Measurements from ENCODE around the gene AARS1.
"Not testable (repeated sequence)": the region's sequence is repeated elsewhere in the genome, so short reads cannot be mapped to it uniquely, and the experiment has no call there.

Gene AARS1

DNA sequence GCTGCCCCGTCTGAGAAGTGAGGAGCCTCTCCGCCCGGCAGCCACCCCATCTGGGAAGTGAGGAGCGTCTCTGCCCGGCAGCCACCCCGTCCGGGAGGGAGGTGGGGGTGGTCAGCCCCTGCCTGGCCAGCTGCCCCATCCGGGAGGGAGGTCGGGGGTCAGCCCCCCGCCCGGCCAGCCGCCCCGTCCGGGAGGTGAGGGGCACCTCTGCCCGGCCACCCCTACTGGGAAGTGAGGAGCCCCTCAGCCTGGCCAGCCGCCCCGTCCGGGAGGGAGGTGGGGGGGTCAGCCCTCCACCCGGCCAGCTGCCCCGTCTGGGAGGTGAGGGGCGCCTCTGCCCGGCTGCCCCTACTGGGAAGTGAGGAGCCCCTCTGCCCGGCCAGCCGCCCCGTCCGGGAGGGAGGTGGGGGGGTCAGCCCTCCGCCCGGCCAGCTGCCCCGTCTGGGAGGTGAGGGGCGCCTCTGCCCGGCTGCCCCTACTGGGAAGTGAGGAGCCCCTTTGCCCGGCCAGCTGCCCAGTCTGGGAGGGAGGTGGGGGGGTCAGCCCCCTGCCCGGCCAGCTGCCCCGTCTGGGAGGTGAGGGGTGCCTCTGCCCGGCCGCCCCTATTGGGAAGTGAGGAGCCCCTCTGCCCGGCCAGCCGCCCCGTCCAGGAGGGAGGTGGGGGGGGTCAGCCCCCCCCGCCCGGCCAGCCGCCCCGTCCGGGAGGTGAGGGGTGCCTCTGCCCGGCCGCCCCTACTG, 84.5 kb downstream of the AARS1 start:
- H3K9ac ChIP-seq (ENCODE audit: insufficient read length); H3K9me3 ChIP-seq (ENCODE audit: low read depth, low read length); H3K27ac ChIP-seq: not testable (repeated sequence)

DNA sequence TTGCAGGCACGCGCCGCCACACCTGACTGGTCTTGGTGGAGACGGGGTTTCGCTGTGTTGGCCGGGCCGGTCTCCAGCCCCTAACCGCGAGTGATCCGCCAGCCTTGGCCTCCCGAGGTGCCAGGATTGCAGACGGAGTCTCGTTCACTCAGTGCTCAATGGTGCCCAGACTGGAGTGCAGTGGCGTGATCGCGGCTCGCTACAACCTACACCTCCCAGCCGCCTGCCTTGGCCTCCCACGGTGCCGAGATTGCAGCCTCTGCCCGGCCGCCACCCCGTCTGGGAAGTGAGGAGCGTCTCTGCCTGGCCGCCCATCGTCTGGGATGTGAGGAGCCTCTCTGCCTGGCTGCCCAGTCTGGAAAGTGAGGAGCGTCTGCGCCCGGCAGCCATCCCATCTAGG, 85.3 kb downstream of the AARS1 start:
- not testable (repeated sequence) for DNase-seq (ENCODE audit: low read depth, low spot score); H3K9me3 ChIP-seq (ENCODE audit: low read depth, low read length); H3K9ac ChIP-seq (ENCODE audit: insufficient read length); H3K27ac ChIP-seq; H3K36me3 ChIP-seq (ENCODE audit: insufficient read depth, low read length); H3K4me3 ChIP-seq

More for the DNA sequence above, 84.5 kb downstream of the AARS1 start:
- not testable (repeated sequence) for H3K4me3 ChIP-seq; DNase-seq (ENCODE audit: low read depth, low spot score); H3K36me3 ChIP-seq (ENCODE audit: insufficient read depth, low read length)

DNA sequence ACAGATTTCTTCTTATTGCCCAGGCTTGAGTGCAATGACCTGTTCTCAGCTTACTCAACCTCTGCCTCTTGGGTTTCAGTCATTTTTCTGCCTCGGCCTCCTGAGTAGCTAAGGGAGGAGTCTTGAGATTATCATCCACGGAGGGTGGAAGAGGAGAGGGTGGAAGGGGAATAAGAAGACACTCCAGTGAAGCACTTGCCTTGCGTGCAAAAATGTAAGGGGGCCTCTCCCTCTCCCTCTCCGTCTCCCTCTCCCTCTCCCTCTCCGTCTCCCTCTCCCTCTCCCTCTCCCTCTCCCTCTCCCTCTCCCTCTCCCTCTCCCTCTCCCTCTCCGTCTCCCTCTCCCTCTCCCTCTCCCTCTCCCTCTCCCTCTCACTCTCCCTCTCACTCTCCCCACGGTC, 85.8 kb downstream of the AARS1 start:
- not testable (repeated sequence) for H3K9me3 ChIP-seq (ENCODE audit: low read depth, low read length); DNase-seq (ENCODE audit: low read depth, low spot score); H3K9ac ChIP-seq (ENCODE audit: insufficient read length); H3K27ac ChIP-seq; H3K36me3 ChIP-seq (ENCODE audit: insufficient read depth, low read length); H3K4me3 ChIP-seq
